Measurements from ENCODE around the gene GAD2. TPM values are rescaled to one million over a fixed set of nuclear protein-coding genes. Genes with fewer than 3 reads are reported as not detected.
A peak's percentile ranks its signal among the peaks of the same experiment; 100 is the strongest.

The GAD2 gene
- total RNA-seq, 1 experiment from 2014 or later: not detected

- peak overlapping the region; percentile 53 for H3K27ac Mint-ChIP-seq (ENCODE audit: unreplicated experiment)
- no peaks in the 10 kb centered on the region for H3K27me3 ChIP-seq (replicated peaks; ENCODE audit: control insufficient read depth, insufficient read depth, low read length)
- peaks cover 23% of the 10 kb centered on the region for H3K4me1 Mint-ChIP-seq (ENCODE audit: low read depth, unreplicated experiment)
- intact Hi-C loops (cut with micrococcal nuclease; ENCODE audit: unreplicated experiment): loop anchor here (1.0 to 10.0 kb wide), 9 partner anchors 17 to 1025 kb away; partner anchors contain the start of gene PDSS1
- H3K4me3 Mint-ChIP-seq (ENCODE audit: unreplicated experiment): peak overlapping the region; percentile 43
- H3K36me3 ChIP-seq (ENCODE audit: control insufficient read depth, insufficient read depth, low read length): no peaks in the 10 kb centered on the region
- H3K9me3 Mint-ChIP-seq (ENCODE audit: unreplicated experiment): peaks cover 11% of the 10 kb centered on the region
- CTCF ChIA-PET: interaction anchor here (0.6 to 1.3 kb wide), 10 partner anchors 9 to 459 kb away, joined by 3 to 15 read pairs (median 3); no protein-coding TSS in a partner anchor
- H3K36me3 Mint-ChIP-seq (ENCODE audit: insufficient read depth, unreplicated experiment): peaks cover 11% of the 10 kb centered on the region
- peaks cover 12% of the 10 kb centered on the region for H3K9me3 ChIP-seq
- POLR2A ChIA-PET: no interaction called here
- peak; percentile 86 to 98 for TF ChIP-seq CTCF (IDR thresholded peaks at IDR 0.05; ENCODE audit: insufficient read depth in 1 of 2, low read depth in 1 of 2, low read length in 1 of 2, severe bottlenecking in 1 of 2, unreplicated experiment in 1 of 2)
- BruUV-seq (replicated peaks): no TSS peak
- H3K4me1 ChIP-seq: peaks cover 6% of the 10 kb centered on the region
- peak; percentile 78 to 81 for DNase-seq
- no peaks in the 10 kb centered on the region for H3K27me3 Mint-ChIP-seq (ENCODE audit: insufficient read depth, unreplicated experiment)
- H3K4me3 ChIP-seq (ENCODE audit: low read depth, low read length): no peak overlapping the region
These were observed 118.5 kb downstream of the GAD2 start for GRCh38 chr10:26334932-26335573.

- no peak overlapping the region for H3K4me3 ChIP-seq (ENCODE audit: low read depth, low read length)
- TF ChIP-seq CTCF (IDR thresholded peaks at IDR 0.05; ENCODE audit: insufficient read depth in 1 of 2, low read depth in 1 of 2, low read length in 1 of 2, severe bottlenecking in 1 of 2, unreplicated experiment in 1 of 2): no peak
- peaks cover 12% of the 10 kb centered on the region for H3K9me3 ChIP-seq
- H3K27me3 ChIP-seq (replicated peaks; ENCODE audit: control insufficient read depth, insufficient read depth, low read length): no peaks in the 10 kb centered on the region
- CTCF ChIA-PET: interaction anchor here (0.6 to 1.3 kb wide), 10 partner anchors 8 to 460 kb away, joined by 3 to 15 read pairs (median 3); no protein-coding TSS in a partner anchor
- no peaks in the 10 kb centered on the region for H3K36me3 ChIP-seq (ENCODE audit: control insufficient read depth, insufficient read depth, low read length)
- intact Hi-C loops (cut with micrococcal nuclease; ENCODE audit: unreplicated experiment): loop anchor here (1.0 to 10.0 kb wide), 9 partner anchors 17 to 1025 kb away; partner anchors contain the start of gene PDSS1
- Mint-ChIP-seq H3K4me3 (ENCODE audit: unreplicated experiment) (peak overlapping the region; percentile 43), H3K36me3 (ENCODE audit: insufficient read depth, unreplicated experiment) (peaks cover 11% of the 10 kb centered on the region), H3K9me3 (ENCODE audit: unreplicated experiment) (peaks cover 14% of the 10 kb centered on the region), H3K27me3 (ENCODE audit: insufficient read depth, unreplicated experiment) (no peaks in the 10 kb centered on the region), H3K27ac (ENCODE audit: unreplicated experiment) (peak overlapping the region; percentile 53), H3K4me1 (ENCODE audit: low read depth, unreplicated experiment) (peaks cover 23% of the 10 kb centered on the region)
- no TSS peak for BruUV-seq (replicated peaks)
- H3K4me1 ChIP-seq: peaks cover 6% of the 10 kb centered on the region
- POLR2A ChIA-PET: no interaction called here
- no peak for DNase-seq
These were observed 119.1 kb downstream of the GAD2 start for GRCh38 chr10:26335574-26336093.

GRCh38 chr10:26336979-26337378 is 120.4 kb downstream of the GAD2 start:
- Mint-ChIP-seq H3K36me3 (ENCODE audit: insufficient read depth, unreplicated experiment) (peaks cover 11% of the 10 kb centered on the region), H3K27me3 (ENCODE audit: insufficient read depth, unreplicated experiment) (no peaks in the 10 kb centered on the region), H3K4me1 (ENCODE audit: low read depth, unreplicated experiment) (peaks cover 23% of the 10 kb centered on the region), H3K9me3 (ENCODE audit: unreplicated experiment) (peaks cover 28% of the 10 kb centered on the region), H3K4me3 (ENCODE audit: unreplicated experiment) (no peak overlapping the region), H3K27ac (ENCODE audit: unreplicated experiment) (no peak overlapping the region)
- Histone ChIP-seq H3K4me1 (peaks cover 6% of the 10 kb centered on the region), H3K27me3 (replicated peaks; ENCODE audit: control insufficient read depth, insufficient read depth, low read length) (no peaks in the 10 kb centered on the region), H3K4me3 (ENCODE audit: low read depth, low read length) (no peak overlapping the region), H3K36me3 (ENCODE audit: control insufficient read depth, insufficient read depth, low read length) (no peaks in the 10 kb centered on the region), H3K9me3 (peaks cover 12% of the 10 kb centered on the region)
- TF ChIP-seq CTCF (IDR thresholded peaks at IDR 0.05; ENCODE audit: insufficient read depth in 1 of 2, low read depth in 1 of 2, low read length in 1 of 2, severe bottlenecking in 1 of 2, unreplicated experiment in 1 of 2): no peak
- no TSS peak for BruUV-seq (replicated peaks)
- DNase-seq: no peak
- ChIA-PET CTCF (interaction anchor here (0.7 kb wide), 1 partner anchor 257 kb away, joined by 3 read pairs; no protein-coding TSS in a partner anchor), POLR2A (no interaction called here)
- intact Hi-C loops (cut with micrococcal nuclease; ENCODE audit: unreplicated experiment): loop anchor here (10.0 kb wide), 1 partner anchor 358 kb away; the partner anchor contains the start of gene PDSS1
